LNCaP clone FGC (cell line): ENCODE data around the gene SEC31B.

Experiments used
- DNase-seq: peaks from one replicate; pipeline ENCODE4 v3.0.0-alpha.2; 2011; ENCODE audit warnings: low read depth
- H3K4me3 ChIP-seq: 2 replicates; pipeline ENCODE4 v1.5.1; 2011; ENCODE audit warnings: mild to moderate bottlenecking, low read depth, low read length, control low read depth
- CTCF ChIP-seq: IDR thresholded peaks from 2 replicates; pipeline ENCODE4 v1.5.1; 2012; ENCODE audit warnings: mild to moderate bottlenecking; ENCODE audit not compliant: control insufficient read depth, insufficient read depth; ENCODE audit errors: extremely low read depth

SEC31B gene

GRCh38 chr10:100438674-100439315 is 80.9 kb downstream of the SEC31B start:
- TF ChIP-seq CTCF: no peak
- H3K4me3 ChIP-seq: no peak overlapping the region
- DNase-seq: no peak
